ENCODE measurements around the gene HUNK. TPM values are rescaled to one million over a fixed set of nuclear protein-coding genes. Genes with fewer than 3 reads are reported as not detected.
"Not testable (repeated sequence)": the region's sequence is repeated elsewhere in the genome, so short reads cannot be mapped to it uniquely, and the experiment has no call there.

Gene HUNK
- total RNA-seq, 6 experiments from 2014 or later, result 0.12 to 0.64 (median 0.32) TPM

DNA sequence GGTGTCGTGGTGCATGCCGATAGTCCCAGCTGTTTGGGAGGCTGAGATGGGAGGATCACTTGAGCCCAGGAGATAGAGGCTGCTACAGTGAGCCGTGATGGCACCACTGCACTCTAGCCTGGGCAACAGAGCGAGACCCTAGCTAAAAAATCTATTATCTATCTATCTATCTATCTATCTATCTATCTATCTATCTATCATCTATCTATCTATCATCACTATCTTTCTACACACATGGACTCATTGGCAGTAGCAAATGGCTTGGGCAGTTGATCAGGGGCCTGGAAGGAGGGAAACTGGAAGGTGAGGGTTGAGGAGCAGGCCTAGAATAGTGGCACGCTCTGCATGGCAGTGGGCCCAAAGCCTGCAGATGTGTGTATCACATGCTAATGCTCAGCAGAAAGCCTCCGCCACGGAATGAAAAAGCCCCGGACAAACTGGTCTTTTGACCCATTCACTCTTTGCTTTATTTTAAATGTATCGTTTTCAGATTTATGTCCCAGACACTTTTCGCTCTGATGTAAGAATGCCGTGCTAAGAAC lies 7.3 kb upstream of the HUNK start:
- TF ChIP-seq POLR2A (IDR thresholded peaks at IDR 0.05), result no peak
- TF ChIP-seq, protein P1, sequence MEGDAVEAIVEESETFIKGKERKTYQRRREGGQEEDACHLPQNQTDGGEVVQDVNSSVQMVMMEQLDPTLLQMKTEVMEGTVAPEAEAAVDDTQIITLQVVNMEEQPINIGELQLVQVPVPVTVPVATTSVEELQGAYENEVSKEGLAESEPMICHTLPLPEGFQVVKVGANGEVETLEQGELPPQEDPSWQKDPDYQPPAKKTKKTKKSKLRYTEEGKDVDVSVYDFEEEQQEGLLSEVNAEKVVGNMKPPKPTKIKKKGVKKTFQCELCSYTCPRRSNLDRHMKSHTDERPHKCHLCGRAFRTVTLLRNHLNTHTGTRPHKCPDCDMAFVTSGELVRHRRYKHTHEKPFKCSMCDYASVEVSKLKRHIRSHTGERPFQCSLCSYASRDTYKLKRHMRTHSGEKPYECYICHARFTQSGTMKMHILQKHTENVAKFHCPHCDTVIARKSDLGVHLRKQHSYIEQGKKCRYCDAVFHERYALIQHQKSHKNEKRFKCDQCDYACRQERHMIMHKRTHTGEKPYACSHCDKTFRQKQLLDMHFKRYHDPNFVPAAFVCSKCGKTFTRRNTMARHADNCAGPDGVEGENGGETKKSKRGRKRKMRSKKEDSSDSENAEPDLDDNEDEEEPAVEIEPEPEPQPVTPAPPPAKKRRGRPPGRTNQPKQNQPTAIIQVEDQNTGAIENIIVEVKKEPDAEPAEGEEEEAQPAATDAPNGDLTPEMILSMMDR (IDR thresholded peaks at IDR 0.05), result no peak
- no peak for DNase-seq
- ATAC-seq, result no peak
- intact Hi-C loops (cut with DNase I), result loop anchor here (5.0 to 10.0 kb wide), 2 partner anchors 382 to 389 kb away; no protein-coding TSS in a partner anchor
- no peaks in the 10 kb centered on the region for H3K27me3 ChIP-seq
- H3K4me1 ChIP-seq, result peaks cover 0 to 3% (median 0%) of the 10 kb centered on the region in 4 donors
- H3K9me3 ChIP-seq, result no peaks in the 10 kb centered on the region
- 63% methylated on average over 9 of the region's 11 CpGs for WGBS (ENCODE audit: insufficient coverage, low coverage, low lambda C conversion rate, missing lambda C conversion rate)
- H3K4me3 ChIP-seq, result no peak overlapping the region
- no peaks in the 10 kb centered on the region for H3K36me3 ChIP-seq
- no peak overlapping the region for H3K27ac ChIP-seq

DNA sequence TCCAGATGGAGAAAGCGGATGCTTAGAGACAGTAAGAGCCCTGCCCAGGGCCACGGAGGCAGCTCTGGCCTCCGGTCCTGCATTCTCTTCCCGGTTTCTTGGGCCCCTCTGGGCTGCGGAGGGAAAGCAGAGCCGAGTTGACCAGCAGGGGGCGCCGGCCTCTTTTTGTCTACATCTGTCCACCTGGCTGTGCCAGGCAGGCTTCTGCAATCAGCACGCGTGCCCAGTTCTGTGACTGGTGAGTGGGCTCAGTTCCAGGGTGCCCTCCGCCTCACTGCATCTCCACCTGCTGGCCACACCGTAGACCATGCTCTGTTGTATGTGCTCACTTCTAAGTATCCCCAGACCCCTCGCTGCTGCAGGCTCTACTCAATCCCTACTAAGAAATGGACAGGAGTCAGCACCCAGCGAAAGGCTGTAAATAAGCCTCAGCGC lies 6.7 kb upstream of the HUNK start:
- H3K27me3 ChIP-seq, result no peaks in the 10 kb centered on the region
- DNase-seq, result peak; percentile 92 to 93 (median 92)
- H3K4me1 ChIP-seq, result peaks cover 0 to 3% (median 0%) of the 10 kb centered on the region in 4 donors
- peak; percentile 96 to 99 (median 98) for ATAC-seq
- no peaks in the 10 kb centered on the region for H3K36me3 ChIP-seq
- intact Hi-C loops (cut with DNase I), result loop anchor here (5.0 to 10.0 kb wide), 2 partner anchors 381 to 389 kb away; no protein-coding TSS in a partner anchor
- H3K4me3 ChIP-seq, result no peak overlapping the region
- WGBS (ENCODE audit: insufficient coverage, low coverage, low lambda C conversion rate, missing lambda C conversion rate), result 20% methylated on average over 8 of the region's 15 CpGs
- no peaks in the 10 kb centered on the region for H3K9me3 ChIP-seq
- H3K27ac ChIP-seq, result no peak overlapping the region
- TF ChIP-seq, protein P1 (IDR thresholded peaks at IDR 0.05), result peak; percentile 79 to 97 (median 96)
- no peak for TF ChIP-seq POLR2A (IDR thresholded peaks at IDR 0.05)

DNA sequence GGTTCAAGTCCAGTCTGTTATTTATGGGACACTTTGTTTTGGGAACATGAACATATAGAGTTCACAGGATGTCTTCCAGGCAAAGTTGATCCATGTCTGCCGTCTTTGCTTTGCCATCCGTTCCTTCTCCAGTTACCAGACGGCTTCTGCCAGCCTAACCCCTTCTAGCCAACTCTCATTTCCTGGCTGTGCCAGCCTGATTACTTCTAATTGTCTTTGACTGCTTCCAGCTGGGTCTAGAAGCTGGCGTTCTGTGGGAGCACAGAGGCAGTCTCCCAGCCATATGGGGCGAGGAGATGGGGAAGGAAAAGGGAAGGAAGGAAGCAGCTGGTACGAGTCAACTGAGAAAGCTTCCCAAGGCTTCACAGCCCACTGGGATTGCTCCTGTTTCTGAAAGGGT lies 3.1 kb upstream of the HUNK start:
- intact Hi-C loops (cut with DNase I), result loop anchor here (5.0 to 10.0 kb wide), 2 partner anchors 378 to 385 kb away; no protein-coding TSS in a partner anchor

DNA sequence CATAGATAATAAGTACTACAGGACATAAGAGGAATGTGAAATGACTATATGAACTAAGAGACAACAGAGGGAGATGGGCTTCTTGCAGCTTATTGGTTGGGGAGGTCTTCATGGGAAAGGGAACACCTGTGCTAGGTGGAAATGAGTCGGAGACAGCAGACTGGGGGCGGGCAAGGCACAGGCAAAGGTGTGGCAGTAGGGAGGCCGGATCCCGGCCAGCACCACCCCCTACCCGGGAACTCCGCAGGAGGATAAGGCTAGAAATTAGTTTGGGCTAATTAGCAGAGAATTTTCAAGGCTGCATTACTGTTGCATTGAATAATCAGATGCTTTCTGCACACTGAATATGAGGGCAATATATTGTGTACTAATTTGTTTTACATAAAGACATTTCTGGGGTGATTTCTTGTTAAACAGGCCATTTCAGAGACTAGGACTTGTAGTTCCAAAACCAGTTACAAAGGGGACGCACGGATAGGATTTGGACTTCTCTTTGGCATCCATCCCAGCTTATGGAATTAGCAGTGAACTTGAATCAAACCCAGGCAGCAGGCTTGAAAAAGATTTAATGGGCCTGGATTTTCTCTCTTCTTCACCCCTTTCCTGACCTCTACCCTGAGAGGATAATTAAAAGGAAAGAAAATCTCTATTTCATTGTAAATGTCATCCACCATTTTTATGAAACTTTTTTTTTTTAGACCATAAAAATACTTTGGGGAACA lies 2.2 kb upstream of the HUNK start:
- Histone ChIP-seq H3K27ac (no peak overlapping the region), H3K27me3 (no peaks in the 10 kb centered on the region), H3K9me3 (no peaks in the 10 kb centered on the region), H3K4me3 (no peak overlapping the region), H3K36me3 (no peaks in the 10 kb centered on the region), H3K4me1 (peaks cover 0 to 14% (median 0%) of the 10 kb centered on the region in 4 donors)
- DNase-seq, result no peak
- TF ChIP-seq POLR2A (IDR thresholded peaks at IDR 0.05), result no peak
- TF ChIP-seq, protein P1 (IDR thresholded peaks at IDR 0.05), result no peak
- WGBS (ENCODE audit: insufficient coverage, low coverage, low lambda C conversion rate, missing lambda C conversion rate), result 41% methylated on average over 5 of the region's 8 CpGs
- intact Hi-C loops (cut with DNase I), result no loop called here
- no peak for ATAC-seq

More for the DNA sequence above, 3.1 kb upstream of the HUNK start:
- DNase-seq, result no peak
- no peaks in the 10 kb centered on the region for H3K9me3 ChIP-seq
- no peaks in the 10 kb centered on the region for H3K36me3 ChIP-seq
- no peak overlapping the region for H3K27ac ChIP-seq
- H3K27me3 ChIP-seq, result no peaks in the 10 kb centered on the region
- ATAC-seq, result no peak
- TF ChIP-seq POLR2A (IDR thresholded peaks at IDR 0.05), result no peak
- TF ChIP-seq, protein P1 (IDR thresholded peaks at IDR 0.05), result no peak
- WGBS (ENCODE audit: insufficient coverage, low coverage, low lambda C conversion rate, missing lambda C conversion rate), result 39% methylated on average over 6 of the region's 6 CpGs
- H3K4me1 ChIP-seq, result peaks cover 0 to 14% (median 0%) of the 10 kb centered on the region in 4 donors
- no peak overlapping the region for H3K4me3 ChIP-seq

DNA sequence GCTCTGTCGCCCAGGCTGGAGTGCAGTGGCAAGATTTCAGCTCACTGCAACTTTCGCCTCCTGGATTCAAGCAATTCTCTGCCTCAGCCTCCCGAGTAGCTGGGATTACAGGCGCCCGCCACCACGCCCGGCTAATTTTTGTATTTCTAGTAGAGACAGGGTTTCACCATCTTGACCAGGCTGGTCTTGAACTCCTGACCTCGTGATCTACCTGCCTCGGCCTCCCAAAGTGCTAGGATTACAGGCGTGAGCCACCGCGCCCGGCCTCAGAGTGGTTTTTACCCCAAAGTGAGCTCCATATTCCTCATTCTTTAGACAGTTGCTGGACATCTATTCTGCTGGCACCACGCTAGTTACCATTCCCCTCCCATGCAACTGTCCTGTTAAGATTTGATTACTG lies 1.4 kb upstream of the HUNK start:
- H3K36me3 ChIP-seq; DNase-seq; H3K27me3 ChIP-seq; H3K4me3 ChIP-seq; H3K27ac ChIP-seq; intact Hi-C loops (cut with DNase I); H3K9me3 ChIP-seq; ATAC-seq: not testable (repeated sequence)
- peaks cover 0 to 11% (median 0%) of the 10 kb centered on the region in 4 donors for H3K4me1 ChIP-seq
- WGBS (ENCODE audit: insufficient coverage, low coverage, low lambda C conversion rate, missing lambda C conversion rate), result 91% methylated on average over 13 of the region's 14 CpGs

All from right lobe of liver (tissue), 6 donors.